Peyer's patch (tissue), 4 donors: ENCODE data around the gene SLBP.

Experiments used
- CTCF ChIP-seq, 6 experiments: fragments of 450-650 bp in 4 of 6; fragments of 200-600 bp in 2 of 6; sonication (generic) in 1 of 6; IDR thresholded peaks; one replicate each; pipeline ENCODE4 v1.5.1; 2017 to 2019; ENCODE audit warnings: antibody characterized with exemption in 6 of 6, mild to moderate bottlenecking in 3 of 6, moderate library complexity in 1 of 6
- POLR2A ChIP-seq, 2 donors: fragments of 450-650 bp; IDR thresholded peaks; one replicate each; pipeline ENCODE4 v1.5.1; 2017; ENCODE audit warnings: antibody characterized with exemption in 2 of 2, mild to moderate bottlenecking in 2 of 2, moderate library complexity in 2 of 2

- TF ChIP-seq CTCF (IDR thresholded peaks at IDR 0.05) (no peak), POLR2A (IDR thresholded peaks at IDR 0.05) (no peak)
These were observed 13.4 kb upstream of the SLBP start for GRCh38 chr4:1725521-1725920.
